H9 (cell line): ENCODE results near the gene CADPS2. TPM values are rescaled to one million over a fixed set of nuclear protein-coding genes. Genes with fewer than 3 reads are reported as not detected.

Source experiments
- DNase-seq: peaks from one replicate; pipeline ENCODE4 v3.0.0-alpha.2; 2017
- H2AFZ ChIP-seq: one replicate; pipeline ENCODE4 v1.6.1; 2013; ENCODE audit warnings: mild to moderate bottlenecking, low read length, control low read depth, moderate library complexity
- H2AK5ac ChIP-seq: 2 replicates; pipeline ENCODE4 v1.6.1; 2013; ENCODE audit warnings: low read length, control low read depth, mixed read lengths; ENCODE audit not compliant: insufficient read length
- H2BK120ac ChIP-seq: one replicate; pipeline ENCODE4 v1.6.1; 2013; ENCODE audit warnings: low read depth, mild to moderate bottlenecking, low read length, control low read depth, inconsistent platforms; ENCODE audit not compliant: poor library complexity, severe bottlenecking
- H2BK12ac ChIP-seq: 2 replicates; pipeline ENCODE4 v1.6.1; 2013; ENCODE audit warnings: low read length, control low read depth, mixed read lengths, low read depth; ENCODE audit not compliant: insufficient read length
- H2BK15ac ChIP-seq: 2 replicates; pipeline ENCODE4 v1.6.1; 2013; ENCODE audit warnings: low read depth, low read length, control low read depth
- H2BK20ac ChIP-seq: one replicate; pipeline ENCODE4 v1.6.1; 2013; ENCODE audit warnings: low read depth, mild to moderate bottlenecking, low read length, control low read depth, inconsistent platforms; ENCODE audit not compliant: poor library complexity, severe bottlenecking
- H2BK5ac ChIP-seq: 2 replicates; pipeline ENCODE4 v1.6.1; 2013; ENCODE audit warnings: low read length, control low read depth, mixed read lengths; ENCODE audit not compliant: insufficient read length
- H3K14ac ChIP-seq: 2 replicates; pipeline ENCODE4 v1.6.1; 2013; ENCODE audit warnings: low read length, control low read depth; ENCODE audit not compliant: insufficient read depth
- H3K18ac ChIP-seq: 2 replicates; pipeline ENCODE4 v1.6.1; 2013; ENCODE audit warnings: low read depth, mild to moderate bottlenecking, mixed read lengths, low read length, control low read depth; ENCODE audit not compliant: insufficient read length
- H3K23ac ChIP-seq: 2 replicates; pipeline ENCODE4 v1.6.1; 2013; ENCODE audit warnings: low read length, control low read depth, mixed read lengths, low read depth; ENCODE audit not compliant: insufficient read length
- H3K23me2 ChIP-seq: 2 replicates; pipeline ENCODE4 v1.6.1; 2013; ENCODE audit warnings: low read depth, mild to moderate bottlenecking, mixed read lengths, low read length, control low read depth; ENCODE audit not compliant: insufficient read length, poor library complexity, severe bottlenecking
- H3K27ac ChIP-seq: 2 replicates; pipeline ENCODE4 v1.5.1; 2013; ENCODE audit warnings: low read length, control low read depth, mixed read lengths, low read depth; ENCODE audit not compliant: insufficient read length
- H3K27me3 ChIP-seq: 2 replicates; pipeline ENCODE4 v1.6.1; 2013; ENCODE audit warnings: low read length, control low read depth, inconsistent platforms; ENCODE audit not compliant: insufficient read depth
- H3K4ac ChIP-seq: 2 replicates; pipeline ENCODE4 v1.6.1; 2013; ENCODE audit warnings: low read depth, mild to moderate bottlenecking, control low read depth, inconsistent platforms, low read length, moderate library complexity
- H3K4me1 ChIP-seq: 2 replicates; pipeline ENCODE4 v1.6.1; 2013; ENCODE audit warnings: low read length, control low read depth, inconsistent platforms; ENCODE audit not compliant: insufficient read depth
- H3K4me2 ChIP-seq: 2 replicates; pipeline ENCODE4 v1.6.1; 2013; ENCODE audit warnings: low read length, control low read depth, mixed read lengths; ENCODE audit not compliant: insufficient read length, insufficient read depth
- H3K56ac ChIP-seq: 2 replicates; pipeline ENCODE4 v1.6.1; 2013; ENCODE audit warnings: low read depth, mild to moderate bottlenecking, mixed read lengths, low read length, control low read depth; ENCODE audit not compliant: insufficient read length
- H3K79me1 ChIP-seq: 2 replicates; pipeline ENCODE4 v1.6.1; 2013; ENCODE audit warnings: low read depth, mild to moderate bottlenecking, moderate library complexity, low read length, control low read depth, inconsistent platforms; ENCODE audit not compliant: insufficient read depth, poor library complexity, severe bottlenecking
- H3K79me2 ChIP-seq: 2 replicates; pipeline ENCODE4 v1.6.1; 2013; ENCODE audit warnings: low read length, control low read depth, inconsistent platforms; ENCODE audit not compliant: insufficient read depth
- H3K9ac ChIP-seq: 2 replicates; pipeline ENCODE4 v1.6.1; 2013; ENCODE audit warnings: low read length, control low read depth, mixed read lengths; ENCODE audit not compliant: insufficient read length; ENCODE audit errors: extremely low read depth
- H3K9me3 ChIP-seq: one replicate; pipeline ENCODE4 v1.6.1; 2013; ENCODE audit warnings: low read depth, low read length, inconsistent platforms; ENCODE audit not compliant: control insufficient read depth
- H3T11ph ChIP-seq: one replicate; pipeline ENCODE4 v1.6.1; 2013; ENCODE audit warnings: mild to moderate bottlenecking, low read length, control low read depth, inconsistent platforms
- H4K20me1 ChIP-seq: one replicate; pipeline ENCODE4 v1.6.1; 2013; ENCODE audit not compliant: control insufficient read depth, insufficient read length, insufficient read depth
- H4K5ac ChIP-seq: 2 replicates; pipeline ENCODE4 v1.6.1; 2013; ENCODE audit warnings: low read depth, mild to moderate bottlenecking, mixed read lengths, low read length, control low read depth; ENCODE audit not compliant: insufficient read length
- H4K8ac ChIP-seq: replicated peaks from 2 replicates; pipeline ENCODE4 v1.6.1; 2013; ENCODE audit warnings: low read length, control low read depth, mixed read lengths, low read depth; ENCODE audit not compliant: insufficient read length
- H4K91ac ChIP-seq: 2 replicates; pipeline ENCODE4 v1.6.1; 2013; ENCODE audit warnings: low read depth, mild to moderate bottlenecking, moderate library complexity, mixed read lengths, low read length, control low read depth; ENCODE audit not compliant: insufficient read length
- H3K27ac Mint-ChIP-seq, 3 experiments: 2 replicates in 2 of 3; 3 replicates in 1 of 3; pipeline ENCODE4 v1.8.0; 2020 to 2021; ENCODE audit warnings: mixed read lengths in 3 of 3, mild to moderate bottlenecking in 1 of 3, moderate library complexity in 1 of 3
- H3K27me3 Mint-ChIP-seq: 2 replicates; pipeline ENCODE4 v1.8.0; 2021; ENCODE audit warnings: low read depth, mild to moderate bottlenecking, moderate library complexity, mixed read lengths
- H3K36me3 Mint-ChIP-seq, 3 experiments: 2 replicates in 2 of 3; 3 replicates in 1 of 3; pipeline ENCODE4 v1.8.0; 2020 to 2021; ENCODE audit warnings: low read depth in 3 of 3, mixed read lengths in 3 of 3; ENCODE audit not compliant: insufficient read depth in 1 of 3
- H3K4me1 Mint-ChIP-seq, 2 experiments: 2 replicates each; pipeline ENCODE4 v1.8.0; 2020; ENCODE audit warnings: mixed read lengths in 2 of 2
- H3K4me3 Mint-ChIP-seq, 2 experiments: 2 replicates in 1 of 2; 3 replicates in 1 of 2; pipeline ENCODE4 v1.8.0; 2020 to 2021; ENCODE audit warnings: mild to moderate bottlenecking in 2 of 2, mixed read lengths in 2 of 2, moderate library complexity in 1 of 2
- H3K9me3 Mint-ChIP-seq, 2 experiments: 2 replicates in 1 of 2; 3 replicates in 1 of 2; pipeline ENCODE4 v1.8.0; 2020; ENCODE audit warnings: mild to moderate bottlenecking in 2 of 2, mixed read lengths in 2 of 2, moderate library complexity in 1 of 2
- CTCF ChIP-seq: fragments of 200-600 bp; sonication (generic); conservative IDR thresholded peaks from 3 replicates; pipeline ENCODE4 v1.8.0; 2021; ENCODE audit warnings: antibody characterized with exemption, mild to moderate bottlenecking
- WGBS: extraction: QIAGEN DNeasy Blood & Tissue Kit; methylation state at CpG from one replicate; pipeline ENCODE4 v1.1.7; 2013; ENCODE audit warnings: missing lambda C conversion rate, low lambda C conversion rate, mixed read lengths; ENCODE audit not compliant: insufficient read length; ENCODE audit errors: extremely low coverage; 5-methylcytosine and 5-hydroxymethylcytosine counted together
- total RNA-seq: library from RNA; stranded (reverse); gene quantifications from 2 replicates; pipeline ENCODE4 v1.2.1, GENCODE V29; 2021

Gene CADPS2
- total RNA-seq, 1 experiment from 2014 or later, result 7.1 TPM

GRCh38 chr7:122889116-122889515 lies 2.9 kb upstream of the CADPS2 start:
- Histone ChIP-seq H2BK120ac (no peak overlapping the region), H3K79me1 (no peaks in the 10 kb centered on the region), H3K4me2 (no peak overlapping the region), H3K79me2 (no peaks in the 10 kb centered on the region), H2AFZ (no peak overlapping the region), H4K91ac (no peak overlapping the region), H2BK15ac (no peak overlapping the region), H2AK5ac (no peak overlapping the region), H3K4me1 (no peaks in the 10 kb centered on the region), H3K56ac (no peak overlapping the region), H3K27ac (no peak overlapping the region), H3K9ac (no peak overlapping the region), H3K23me2 (peaks cover 18% of the 10 kb centered on the region), H3K14ac (no peak overlapping the region), H2BK12ac (no peak overlapping the region), H3T11ph (no peak overlapping the region), H4K20me1 (no peaks in the 10 kb centered on the region), H2BK20ac (no peak overlapping the region), H3K18ac (no peak overlapping the region), H4K8ac (no peak overlapping the region), H3K9me3 (no peaks in the 10 kb centered on the region), H2BK5ac (no peak overlapping the region), H3K27me3 (peaks cover 5% of the 10 kb centered on the region; the same call in 1 of the 2 replicates), H4K5ac (no peak overlapping the region), H3K23ac (no peak overlapping the region), H3K4ac (no peak overlapping the region)
- H3K9me3 Mint-ChIP-seq, result no peaks in the 10 kb centered on the region; a peak in 1 of 5 replicates
- no peak overlapping the region for H3K4me3 Mint-ChIP-seq
- DNase-seq, result no peak
- peaks cover 42% of the 10 kb centered on the region for H3K27me3 Mint-ChIP-seq
- TF ChIP-seq CTCF, result no peak
- no peaks in the 10 kb centered on the region for H3K36me3 Mint-ChIP-seq
- H3K27ac Mint-ChIP-seq, result no peak overlapping the region
- WGBS, result no CpG with 5 or more reads among the region's 1 CpG
- peaks cover 21% of the 10 kb centered on the region in 2 experiments for H3K4me1 Mint-ChIP-seq
